Liver (tissue), 9 donors: ENCODE data around the gene GARIN5A. TPM values are rescaled to one million over a fixed set of nuclear protein-coding genes. Genes with fewer than 3 reads are reported as not detected.

Experiments
- DNase-seq: peaks from one replicate; pipeline ENCODE4 v3.0.0-alpha.2; 2017; ENCODE audit warnings: low spot score
- H3K27ac ChIP-seq, 2 donors: one replicate each; pipeline ENCODE4 v1.7.0; 2013; ENCODE audit warnings: inconsistent platforms in 2 of 2, low read length in 2 of 2, control low read depth in 1 of 2, low read depth in 1 of 2, mild to moderate bottlenecking in 1 of 2
- H3K27me3 ChIP-seq, 4 donors: one replicate each; pipeline versions ENCODE4 v1.6.1 to v1.7.0; 2013; ENCODE audit warnings: low read length in 3 of 4, inconsistent platforms in 1 of 4, mild to moderate bottlenecking in 1 of 4, moderate library complexity in 1 of 4; ENCODE audit not compliant: control insufficient read depth in 4 of 4, insufficient read depth in 4 of 4
- H3K36me3 ChIP-seq, 4 donors: one replicate each; pipeline versions ENCODE4 v1.6.1 to v1.7.0; 2013; ENCODE audit warnings: low read length in 3 of 4, mild to moderate bottlenecking in 3 of 4, low read depth in 1 of 4, moderate library complexity in 1 of 4; ENCODE audit not compliant: control insufficient read depth in 4 of 4, insufficient read depth in 3 of 4
- H3K4me1 ChIP-seq, 4 donors: one replicate each; pipeline versions ENCODE4 v1.6.1 to v1.7.0; 2013; ENCODE audit warnings: low read length in 3 of 4, mild to moderate bottlenecking in 3 of 4, moderate library complexity in 1 of 4; ENCODE audit not compliant: control insufficient read depth in 4 of 4, insufficient read depth in 4 of 4
- H3K4me3 ChIP-seq, 3 donors: one replicate each; pipeline versions ENCODE4 v1.6.1 to v1.7.0; 2013; ENCODE audit warnings: low read length in 3 of 3, control low read depth in 1 of 3, low read depth in 1 of 3, mild to moderate bottlenecking in 1 of 3
- H3K9ac ChIP-seq, 2 donors: one replicate each; pipeline ENCODE4 v1.7.0; 2013; ENCODE audit warnings: low read length in 2 of 2, mild to moderate bottlenecking in 2 of 2, moderate library complexity in 2 of 2, control low read depth in 1 of 2, low read depth in 1 of 2
- H3K9me3 ChIP-seq, 4 donors: one replicate each; pipeline versions ENCODE4 v1.6.1 to v1.7.0; 2013; ENCODE audit warnings: low read length in 3 of 4; ENCODE audit not compliant: control insufficient read depth in 4 of 4
- EGR1 ChIP-seq, 2 donors: IDR thresholded peaks; 2 replicates each; pipeline ENCODE4 v1.6.1; 2016 to 2018; ENCODE audit warnings: antibody characterized with exemption in 2 of 2, low read depth in 2 of 2
- FOXA1 ChIP-seq: IDR thresholded peaks from 2 replicates; pipeline ENCODE4 v1.6.1; 2016; ENCODE audit warnings: antibody characterized with exemption
- FOXA2 ChIP-seq: IDR thresholded peaks from 2 replicates; pipeline ENCODE4 v1.6.1; 2016; ENCODE audit warnings: antibody characterized with exemption
- GABPA ChIP-seq, 2 donors: IDR thresholded peaks in 1 of 2; conservative IDR thresholded peaks in 1 of 2; 2 replicates each; pipeline ENCODE4 v1.6.1; 2016; ENCODE audit warnings: antibody characterized with exemption in 2 of 2, mild to moderate bottlenecking in 1 of 2, moderate library complexity in 1 of 2
- HNF4A ChIP-seq, 2 donors: conservative IDR thresholded peaks; 2 replicates each; pipeline ENCODE4 v1.6.1; 2016; ENCODE audit warnings: antibody characterized with exemption in 2 of 2, mild to moderate bottlenecking in 2 of 2
- HNF4G ChIP-seq: IDR thresholded peaks from 2 replicates; pipeline ENCODE4 v1.6.1; 2016; ENCODE audit warnings: antibody characterized with exemption
- JUND ChIP-seq, 2 donors: IDR thresholded peaks; 2 replicates each; pipeline ENCODE4 v1.6.1; 2016; ENCODE audit warnings: antibody characterized with exemption in 2 of 2
- NR2F2 ChIP-seq: IDR thresholded peaks from 2 replicates; pipeline ENCODE4 v1.6.1; 2016; ENCODE audit warnings: antibody characterized with exemption
- RAD21 ChIP-seq, 2 donors: IDR thresholded peaks; 2 replicates each; pipeline ENCODE4 v1.6.1; 2016; ENCODE audit warnings: antibody characterized with exemption in 2 of 2, mild to moderate bottlenecking in 2 of 2
- RXRA ChIP-seq, 2 donors: IDR thresholded peaks; 2 replicates each; pipeline ENCODE4 v1.6.1; 2017 to 2018; ENCODE audit warnings: antibody characterized with exemption in 2 of 2, mild to moderate bottlenecking in 1 of 2
- SP1 ChIP-seq: IDR thresholded peaks from 2 replicates; pipeline ENCODE4 v1.6.1; 2018; ENCODE audit warnings: antibody characterized with exemption, mild to moderate bottlenecking
- TAF1 ChIP-seq: conservative IDR thresholded peaks from 2 replicates; pipeline ENCODE4 v1.6.1; 2016; ENCODE audit warnings: antibody characterized with exemption, mild to moderate bottlenecking
- YY1 ChIP-seq: IDR thresholded peaks from 2 replicates; pipeline ENCODE4 v1.6.1; 2016; ENCODE audit warnings: antibody characterized with exemption, mild to moderate bottlenecking
- WGBS: extraction: QIAGEN DNeasy Blood & Tissue Kit; methylation state at CpG from one replicate; pipeline ENCODE4 v1.1.7; 2013; 5-methylcytosine and 5-hydroxymethylcytosine counted together
- polyA plus RNA-seq, 2 donors: library from polyadenylated mRNA; stranded (reverse) in 1 of 2; unstranded in 1 of 2; fragments of 200-250 nt in 1 of 2; fragments of >200 nt in 1 of 2; fragmentation: Nextera tagmentation in 1 of 2; extraction: Ambion mirVana in 1 of 2; gene quantifications; one replicate each; pipeline versions ENCODE4 v1.2.1 to v1.2.3, GENCODE V29; 2013 to 2015
- total RNA-seq, 2 donors: library from RNA; depleted of rRNA; stranded (reverse); fragments of >200 nt; gene quantifications; one replicate each; pipeline ENCODE4 v1.2.3, GENCODE V29; 2014
- TF ChIP-seq, protein P1 (sequence below): IDR thresholded peaks from 2 replicates; pipeline ENCODE4 v1.6.1; 2016; ENCODE audit warnings: antibody characterized with exemption, mild to moderate bottlenecking
- TF ChIP-seq, protein P2 (sequence below): fragments of 150-350 bp; IDR thresholded peaks from 2 replicates; pipeline ENCODE4 v1.5.1; 2017; ENCODE audit warnings: improper control_type of control experiment, low read depth, low read length; ENCODE audit not compliant: missing input control
- TF ChIP-seq, protein P3 (sequence below): IDR thresholded peaks from 2 replicates; pipeline ENCODE4 v1.6.1; 2016; ENCODE audit warnings: antibody characterized with exemption
- TF ChIP-seq, protein P4 (sequence below): IDR thresholded peaks from 2 replicates; pipeline ENCODE4 v1.6.1; 2016; ENCODE audit warnings: antibody characterized with exemption
- TF ChIP-seq, protein P5 (sequence below): IDR thresholded peaks from 2 replicates; pipeline ENCODE4 v1.6.1; 2016; ENCODE audit warnings: antibody characterized with exemption
- donor health status: healthy.
- donor health status: healthy.
- donor health status: healthy.
- donor health status: healthy.
- donor health status: healthy.

Gene GARIN5A
- total and polyA plus RNA-seq, 4 donors = 0.42 to 1.7 (median 1.1) TPM

DNA sequence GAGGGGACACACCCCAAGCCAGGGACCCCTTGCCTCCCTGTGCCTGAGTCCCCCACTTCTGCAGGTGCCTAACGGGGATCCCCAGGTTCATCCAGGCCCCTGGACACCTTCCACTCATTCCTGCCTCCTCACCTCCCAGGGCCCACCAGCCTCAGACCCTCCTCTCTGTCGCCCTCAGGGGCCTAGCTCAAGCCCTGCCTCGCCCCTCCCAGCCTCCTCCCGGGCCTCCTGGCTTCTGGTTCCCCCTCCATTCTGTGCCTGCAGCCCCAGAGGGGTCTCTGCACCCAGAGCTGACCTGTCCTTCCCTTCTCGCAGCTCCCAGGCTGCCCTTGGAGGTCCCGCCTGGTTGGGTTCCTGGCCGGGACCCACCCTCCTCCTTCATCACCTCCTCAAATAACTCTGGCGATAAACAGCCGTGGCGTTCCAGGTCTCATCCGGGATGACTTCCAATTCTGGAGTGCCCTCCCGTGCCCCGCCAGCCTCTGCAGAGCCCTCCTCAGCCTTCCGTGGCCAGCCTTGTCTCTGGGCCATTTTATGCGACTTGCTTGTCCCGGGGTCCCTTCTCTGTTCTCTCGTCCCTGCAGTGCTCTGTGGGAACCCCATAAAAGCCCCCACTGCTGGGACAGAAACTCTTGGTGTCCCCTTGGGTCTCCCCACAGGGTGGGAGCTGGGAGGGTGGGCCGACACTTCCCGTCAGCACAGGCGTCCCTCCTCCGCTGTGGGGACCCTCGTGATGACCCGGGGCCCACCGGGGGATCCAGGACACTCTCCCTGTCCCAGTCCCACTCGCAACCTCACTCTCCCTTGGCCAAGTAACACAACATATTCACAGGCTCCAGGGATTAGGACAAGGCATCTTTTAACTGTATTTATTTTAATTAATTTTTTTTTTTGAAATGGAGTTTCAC lies 25.2 kb upstream of the GARIN5A start:
- 86% methylated on average over 25 of the region's 25 CpGs for WGBS
- Histone ChIP-seq H3K4me3 (no peak overlapping the region), H3K9me3 (no peaks in the 10 kb centered on the region), H3K9ac (no peak overlapping the region), H3K27me3 (no peaks in the 10 kb centered on the region), H3K4me1 (no peaks in the 10 kb centered on the region), H3K36me3 (no peaks in the 10 kb centered on the region), H3K27ac (no peak overlapping the region)
- no peak for DNase-seq
- TF ChIP-seq EGR1 (IDR thresholded peaks at IDR 0.05; ENCODE audit: low read depth in 2 of 2) = no peak
- no peak for TF ChIP-seq YY1
- TF ChIP-seq RAD21 (IDR thresholded peaks at IDR 0.05) = no peak
- TF ChIP-seq FOXA1 = no peak
- TF ChIP-seq RXRA (IDR thresholded peaks at IDR 0.05) = no peak
- TF ChIP-seq, protein P1, sequence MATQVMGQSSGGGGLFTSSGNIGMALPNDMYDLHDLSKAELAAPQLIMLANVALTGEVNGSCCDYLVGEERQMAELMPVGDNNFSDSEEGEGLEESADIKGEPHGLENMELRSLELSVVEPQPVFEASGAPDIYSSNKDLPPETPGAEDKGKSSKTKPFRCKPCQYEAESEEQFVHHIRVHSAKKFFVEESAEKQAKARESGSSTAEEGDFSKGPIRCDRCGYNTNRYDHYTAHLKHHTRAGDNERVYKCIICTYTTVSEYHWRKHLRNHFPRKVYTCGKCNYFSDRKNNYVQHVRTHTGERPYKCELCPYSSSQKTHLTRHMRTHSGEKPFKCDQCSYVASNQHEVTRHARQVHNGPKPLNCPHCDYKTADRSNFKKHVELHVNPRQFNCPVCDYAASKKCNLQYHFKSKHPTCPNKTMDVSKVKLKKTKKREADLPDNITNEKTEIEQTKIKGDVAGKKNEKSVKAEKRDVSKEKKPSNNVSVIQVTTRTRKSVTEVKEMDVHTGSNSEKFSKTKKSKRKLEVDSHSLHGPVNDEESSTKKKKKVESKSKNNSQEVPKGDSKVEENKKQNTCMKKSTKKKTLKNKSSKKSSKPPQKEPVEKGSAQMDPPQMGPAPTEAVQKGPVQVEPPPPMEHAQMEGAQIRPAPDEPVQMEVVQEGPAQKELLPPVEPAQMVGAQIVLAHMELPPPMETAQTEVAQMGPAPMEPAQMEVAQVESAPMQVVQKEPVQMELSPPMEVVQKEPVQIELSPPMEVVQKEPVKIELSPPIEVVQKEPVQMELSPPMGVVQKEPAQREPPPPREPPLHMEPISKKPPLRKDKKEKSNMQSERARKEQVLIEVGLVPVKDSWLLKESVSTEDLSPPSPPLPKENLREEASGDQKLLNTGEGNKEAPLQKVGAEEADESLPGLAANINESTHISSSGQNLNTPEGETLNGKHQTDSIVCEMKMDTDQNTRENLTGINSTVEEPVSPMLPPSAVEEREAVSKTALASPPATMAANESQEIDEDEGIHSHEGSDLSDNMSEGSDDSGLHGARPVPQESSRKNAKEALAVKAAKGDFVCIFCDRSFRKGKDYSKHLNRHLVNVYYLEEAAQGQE = no peak
- TF ChIP-seq GABPA (IDR thresholded peaks at IDR 0.05 in 1 of 2, conservative IDR thresholded peaks at IDR 0.05 in 1 of 2) = no peak
- TF ChIP-seq, protein P2, sequence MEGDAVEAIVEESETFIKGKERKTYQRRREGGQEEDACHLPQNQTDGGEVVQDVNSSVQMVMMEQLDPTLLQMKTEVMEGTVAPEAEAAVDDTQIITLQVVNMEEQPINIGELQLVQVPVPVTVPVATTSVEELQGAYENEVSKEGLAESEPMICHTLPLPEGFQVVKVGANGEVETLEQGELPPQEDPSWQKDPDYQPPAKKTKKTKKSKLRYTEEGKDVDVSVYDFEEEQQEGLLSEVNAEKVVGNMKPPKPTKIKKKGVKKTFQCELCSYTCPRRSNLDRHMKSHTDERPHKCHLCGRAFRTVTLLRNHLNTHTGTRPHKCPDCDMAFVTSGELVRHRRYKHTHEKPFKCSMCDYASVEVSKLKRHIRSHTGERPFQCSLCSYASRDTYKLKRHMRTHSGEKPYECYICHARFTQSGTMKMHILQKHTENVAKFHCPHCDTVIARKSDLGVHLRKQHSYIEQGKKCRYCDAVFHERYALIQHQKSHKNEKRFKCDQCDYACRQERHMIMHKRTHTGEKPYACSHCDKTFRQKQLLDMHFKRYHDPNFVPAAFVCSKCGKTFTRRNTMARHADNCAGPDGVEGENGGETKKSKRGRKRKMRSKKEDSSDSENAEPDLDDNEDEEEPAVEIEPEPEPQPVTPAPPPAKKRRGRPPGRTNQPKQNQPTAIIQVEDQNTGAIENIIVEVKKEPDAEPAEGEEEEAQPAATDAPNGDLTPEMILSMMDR = no peak
- no peak for TF ChIP-seq NR2F2
- no peak for TF ChIP-seq HNF4G
- TF ChIP-seq, protein P3, sequence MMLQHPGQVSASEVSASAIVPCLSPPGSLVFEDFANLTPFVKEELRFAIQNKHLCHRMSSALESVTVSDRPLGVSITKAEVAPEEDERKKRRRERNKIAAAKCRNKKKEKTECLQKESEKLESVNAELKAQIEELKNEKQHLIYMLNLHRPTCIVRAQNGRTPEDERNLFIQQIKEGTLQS = no peak
- no peak for TF ChIP-seq HNF4A (conservative IDR thresholded peaks at IDR 0.05)
- no peak for TF ChIP-seq FOXA2
- no peak for TF ChIP-seq SP1
- TF ChIP-seq JUND (IDR thresholded peaks at IDR 0.05) = no peak
- no peak for TF ChIP-seq TAF1
- TF ChIP-seq, protein P4, sequence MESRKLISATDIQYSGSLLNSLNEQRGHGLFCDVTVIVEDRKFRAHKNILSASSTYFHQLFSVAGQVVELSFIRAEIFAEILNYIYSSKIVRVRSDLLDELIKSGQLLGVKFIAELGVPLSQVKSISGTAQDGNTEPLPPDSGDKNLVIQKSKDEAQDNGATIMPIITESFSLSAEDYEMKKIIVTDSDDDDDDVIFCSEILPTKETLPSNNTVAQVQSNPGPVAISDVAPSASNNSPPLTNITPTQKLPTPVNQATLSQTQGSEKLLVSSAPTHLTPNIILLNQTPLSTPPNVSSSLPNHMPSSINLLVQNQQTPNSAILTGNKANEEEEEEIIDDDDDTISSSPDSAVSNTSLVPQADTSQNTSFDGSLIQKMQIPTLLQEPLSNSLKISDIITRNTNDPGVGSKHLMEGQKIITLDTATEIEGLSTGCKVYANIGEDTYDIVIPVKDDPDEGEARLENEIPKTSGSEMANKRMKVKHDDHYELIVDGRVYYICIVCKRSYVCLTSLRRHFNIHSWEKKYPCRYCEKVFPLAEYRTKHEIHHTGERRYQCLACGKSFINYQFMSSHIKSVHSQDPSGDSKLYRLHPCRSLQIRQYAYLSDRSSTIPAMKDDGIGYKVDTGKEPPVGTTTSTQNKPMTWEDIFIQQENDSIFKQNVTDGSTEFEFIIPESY = no peak
- TF ChIP-seq, protein P5, sequence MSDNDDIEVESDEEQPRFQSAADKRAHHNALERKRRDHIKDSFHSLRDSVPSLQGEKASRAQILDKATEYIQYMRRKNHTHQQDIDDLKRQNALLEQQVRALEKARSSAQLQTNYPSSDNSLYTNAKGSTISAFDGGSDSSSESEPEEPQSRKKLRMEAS = no peak
